Naive B cell (primary cell): ENCODE measurements around the gene EIF3M. TPM values are rescaled to one million over a fixed set of nuclear protein-coding genes. Genes with fewer than 3 reads are reported as not detected.
"Not testable (repeated sequence)": the region's sequence is repeated elsewhere in the genome, so short reads cannot be mapped to it uniquely, and the experiment has no call there.

Experiments used
- ATAC-seq, 2 donors: fragments of 150-1000 bp; cut with Tn5 transposase; 2 replicates each; pipeline ENCODE4 v1.10.0; 2021; ENCODE audit warnings: low read depth in 2 of 2, mild to moderate bottlenecking in 2 of 2, moderate library complexity in 2 of 2
- DNase-seq: peaks from one replicate; pipeline ENCODE4 v3.0.0; 2022
- H3K27ac Mint-ChIP-seq, 6 donors: one replicate each; pipeline ENCODE4 v1.8.0; 2020 to 2022; ENCODE audit warnings: mild to moderate bottlenecking in 6 of 6, mixed read lengths in 6 of 6, moderate library complexity in 5 of 6, inconsistent platforms in 2 of 6
- H3K27me3 Mint-ChIP-seq, 3 donors: one replicate each; pipeline ENCODE4 v1.8.0; 2021 to 2022; ENCODE audit warnings: mixed read lengths in 3 of 3, mild to moderate bottlenecking in 1 of 3
- H3K36me3 Mint-ChIP-seq, 2 donors: one replicate each; pipeline ENCODE4 v1.8.0; 2020 to 2022; ENCODE audit warnings: mixed read lengths in 2 of 2, inconsistent platforms in 1 of 2, mild to moderate bottlenecking in 1 of 2
- H3K4me1 Mint-ChIP-seq, 3 donors: one replicate each; pipeline ENCODE4 v1.8.0; 2020 to 2022; ENCODE audit warnings: mixed read lengths in 3 of 3, inconsistent platforms in 1 of 3, mild to moderate bottlenecking in 1 of 3, moderate library complexity in 1 of 3
- H3K4me3 Mint-ChIP-seq, 8 donors: one replicate each; pipeline ENCODE4 v1.8.0; 2020 to 2022; ENCODE audit warnings: mild to moderate bottlenecking in 8 of 8, mixed read lengths in 8 of 8, moderate library complexity in 8 of 8, inconsistent platforms in 2 of 8
- H3K9me3 Mint-ChIP-seq, 7 donors: one replicate each; pipeline ENCODE4 v1.8.0; 2020 to 2022; ENCODE audit warnings: mixed read lengths in 7 of 7, mild to moderate bottlenecking in 5 of 7, inconsistent platforms in 2 of 7, moderate library complexity in 1 of 7
- polyA plus RNA-seq, 6 donors: library from polyadenylated mRNA; unstranded; fragments of 300-500 nt; fragmentation: Illumina TruSeq; gene quantifications; one replicate each; pipeline ENCODE4 v1.2.3, GENCODE V29; 2021; ENCODE audit warnings: low read depth in 6 of 6

The EIF3M gene
- polyA plus RNA-seq, 6 donors from 2014 or later, result 170 to 262 (median 215) TPM

GRCh38 chr11:32573228-32573627 is 10.4 kb upstream of the EIF3M start:
- H3K4me1 Mint-ChIP-seq, result no peaks in the 10 kb centered on the region
- H3K9me3 Mint-ChIP-seq, result no peaks in the 10 kb centered on the region
- no peak overlapping the region for H3K4me3 Mint-ChIP-seq
- H3K36me3 Mint-ChIP-seq, result peaks cover 0 to 5% of the 10 kb centered on the region in 2 donors
- DNase-seq, result no peak
- no peak overlapping the region for H3K27ac Mint-ChIP-seq
- H3K27me3 Mint-ChIP-seq, result peaks cover 14 to 22% (median 20%) of the 10 kb centered on the region in 3 donors
- no peak for ATAC-seq

- no peak for DNase-seq
- Mint-ChIP-seq H3K4me3 (no peak overlapping the region), H3K27me3 (peaks cover 14 to 22% (median 20%) of the 10 kb centered on the region in 3 donors), H3K36me3 (peaks cover 0 to 5% of the 10 kb centered on the region in 2 donors), H3K27ac (no peak overlapping the region), H3K4me1 (no peaks in the 10 kb centered on the region), H3K9me3 (no peaks in the 10 kb centered on the region)
- ATAC-seq, result no peak
Observed at GRCh38 chr11:32574421-32574820, 9.2 kb upstream of the EIF3M start.

- peaks cover 0 to 5% of the 10 kb centered on the region in 2 donors for H3K36me3 Mint-ChIP-seq
Observed at GRCh38 chr11:32575070-32575469, 8.6 kb upstream of the EIF3M start.

GRCh38 chr11:32576456-32576855 is 7.2 kb upstream of the EIF3M start:
- no peak for DNase-seq
- H3K36me3 Mint-ChIP-seq, result no peaks in the 10 kb centered on the region
- H3K4me1 Mint-ChIP-seq, result no peaks in the 10 kb centered on the region
- no peaks in the 10 kb centered on the region for H3K9me3 Mint-ChIP-seq
- no peak for ATAC-seq
- no peak overlapping the region for H3K4me3 Mint-ChIP-seq
- no peak overlapping the region for H3K27ac Mint-ChIP-seq
- H3K27me3 Mint-ChIP-seq, result peaks cover 5 to 15% (median 5%) of the 10 kb centered on the region in 3 donors

More at GRCh38 chr11:32575070-32575469, 8.6 kb upstream of the EIF3M start:
- no peaks in the 10 kb centered on the region for H3K4me1 Mint-ChIP-seq
- no peak overlapping the region for H3K4me3 Mint-ChIP-seq
- no peaks in the 10 kb centered on the region for H3K9me3 Mint-ChIP-seq
- DNase-seq (no peak), ATAC-seq (no peak)
- H3K27ac Mint-ChIP-seq, result no peak overlapping the region
- peaks cover 14 to 22% (median 19%) of the 10 kb centered on the region in 3 donors for H3K27me3 Mint-ChIP-seq

- Mint-ChIP-seq H3K9me3 (no peaks in the 10 kb centered on the region), H3K27ac (no peak overlapping the region), H3K4me1 (peaks cover 14 to 26% (median 23%) of the 10 kb centered on the region in 3 donors), H3K27me3 (peaks cover 0 to 6% (median 0%) of the 10 kb centered on the region in 3 donors), H3K4me3 (no peak overlapping the region), H3K36me3 (no peaks in the 10 kb centered on the region)
- ATAC-seq, result no peak
- no peak for DNase-seq
Observed at GRCh38 chr11:32580967-32581366, 2.7 kb upstream of the EIF3M start.

GRCh38 chr11:32581556-32581955 is 2.1 kb upstream of the EIF3M start:
- H3K9me3 Mint-ChIP-seq, result no peaks in the 10 kb centered on the region
- peak overlapping the region in 2 of 8 donors; percentile 38 to 100 for H3K4me3 Mint-ChIP-seq
- no peak for ATAC-seq
- no peak overlapping the region for H3K27ac Mint-ChIP-seq
- DNase-seq, result no peak
- H3K4me1 Mint-ChIP-seq, result peaks cover 17 to 32% (median 29%) of the 10 kb centered on the region in 3 donors
- H3K36me3 Mint-ChIP-seq, result no peaks in the 10 kb centered on the region
- H3K27me3 Mint-ChIP-seq, result peaks cover 0 to 1% (median 0%) of the 10 kb centered on the region in 3 donors

- Mint-ChIP-seq H3K27me3 (no peaks in the 10 kb centered on the region), H3K9me3 (no peaks in the 10 kb centered on the region), H3K4me3 (peak overlapping the region; percentile 95 to 100 (median 98)), H3K27ac (peak overlapping the region in 5 of 6 donors; percentile 43 to 99 (median 90)), H3K4me1 (peaks cover 23 to 52% (median 35%) of the 10 kb centered on the region in 3 donors), H3K36me3 (peaks cover under 1 to 3% of the 10 kb centered on the region in 2 donors)
- ATAC-seq (no peak), DNase-seq (no peak)
Observed at GRCh38 chr11:32584921-32585320, 1.3 kb downstream of the EIF3M start.

GRCh38 chr11:32586576-32587190 is 3.1 kb downstream of the EIF3M start:
- Mint-ChIP-seq H3K4me1 (peaks cover 24 to 52% (median 35%) of the 10 kb centered on the region in 3 donors), H3K36me3 (peaks cover 8 to 12% of the 10 kb centered on the region in 2 donors)

GRCh38 chr11:32594272-32594671 is 10.6 kb downstream of the EIF3M start:
- Mint-ChIP-seq H3K4me1 (peaks cover 0 to 8% (median 4%) of the 10 kb centered on the region in 3 donors), H3K9me3 (no peaks in the 10 kb centered on the region), H3K27ac (no peak overlapping the region), H3K27me3 (no peaks in the 10 kb centered on the region), H3K4me3 (no peak overlapping the region), H3K36me3 (peaks cover 39 to 47% of the 10 kb centered on the region in 2 donors)
- DNase-seq (no peak), ATAC-seq (no peak)

More at GRCh38 chr11:32586576-32587190, 3.1 kb downstream of the EIF3M start:
- no peaks in the 10 kb centered on the region for H3K27me3 Mint-ChIP-seq
- ATAC-seq (no peak), DNase-seq (no peak)
- peak overlapping the region in 2 of 6 donors; percentile 0 to 10 for H3K27ac Mint-ChIP-seq
- H3K9me3 Mint-ChIP-seq, result no peaks in the 10 kb centered on the region
- H3K4me3 Mint-ChIP-seq, result peak overlapping the region in 2 of 8 donors; percentile 26 to 100

- not testable (repeated sequence) for H3K9me3 Mint-ChIP-seq, H3K4me1 Mint-ChIP-seq, DNase-seq, ATAC-seq, H3K4me3 Mint-ChIP-seq, H3K27me3 Mint-ChIP-seq, H3K27ac Mint-ChIP-seq
- H3K36me3 Mint-ChIP-seq, result peaks cover 32 to 39% of the 10 kb centered on the region in 2 donors
Observed at GRCh38 chr11:32596114-32596513, 12.5 kb downstream of the EIF3M start.

- no peaks in the 10 kb centered on the region for H3K27me3 Mint-ChIP-seq
- ATAC-seq (no peak), DNase-seq (no peak)
- H3K27ac Mint-ChIP-seq, result no peak overlapping the region
- no peak overlapping the region for H3K4me3 Mint-ChIP-seq
- no peaks in the 10 kb centered on the region for H3K4me1 Mint-ChIP-seq
- peaks cover 27 to 29% of the 10 kb centered on the region in 2 donors for H3K36me3 Mint-ChIP-seq
- H3K9me3 Mint-ChIP-seq, result no peaks in the 10 kb centered on the region
Observed at GRCh38 chr11:32597921-32598320, 14.3 kb downstream of the EIF3M start.

- no peaks in the 10 kb centered on the region for H3K4me1 Mint-ChIP-seq
- H3K27me3 Mint-ChIP-seq, result no peaks in the 10 kb centered on the region
- ATAC-seq, result no peak
- no peak overlapping the region for H3K4me3 Mint-ChIP-seq
- peaks cover 0 to 22% of the 10 kb centered on the region in 2 donors for H3K36me3 Mint-ChIP-seq
- DNase-seq, result no peak
- peaks cover 0 to 7% (median under 1%) of the 10 kb centered on the region in 7 donors for H3K9me3 Mint-ChIP-seq
- H3K27ac Mint-ChIP-seq, result no peak overlapping the region
Observed at GRCh38 chr11:32602657-32603415, 19.2 kb downstream of the EIF3M start.

- Mint-ChIP-seq H3K36me3 (peaks cover 8 to 29% of the 10 kb centered on the region in 2 donors), H3K27me3 (no peaks in the 10 kb centered on the region), H3K9me3 (peaks cover 0 to 20% (median 4%) of the 10 kb centered on the region in 7 donors), H3K27ac (peak overlapping the region in 1 of 6 donors; percentile 58), H3K4me1 (no peaks in the 10 kb centered on the region), H3K4me3 (no peak overlapping the region)
- DNase-seq, result no peak
- no peak for ATAC-seq
Observed at GRCh38 chr11:32606220-32606619, 22.6 kb downstream of the EIF3M start.

GRCh38 chr11:32608826-32609225 is 25.2 kb downstream of the EIF3M start:
- Mint-ChIP-seq H3K9me3 (peaks cover 0 to 20% (median 4%) of the 10 kb centered on the region in 7 donors), H3K27ac (peak overlapping the region in 1 of 6 donors; percentile 44), H3K36me3 (peaks cover 8 to 21% of the 10 kb centered on the region in 2 donors)
- not testable (repeated sequence) for DNase-seq, H3K4me1 Mint-ChIP-seq, H3K4me3 Mint-ChIP-seq, H3K27me3 Mint-ChIP-seq, ATAC-seq
